Muscle layer of colon (tissue), 2 donors: ENCODE measurements around the gene PLXNA2.

Experiments used
- H3K27ac ChIP-seq: one replicate; pipeline ENCODE4 v1.7.0; 2013; ENCODE audit warnings: low read depth, mild to moderate bottlenecking, low read length, moderate library complexity
- H3K27me3 ChIP-seq, 2 donors: one replicate each; pipeline ENCODE4 v1.7.0; 2013; ENCODE audit warnings: low read length in 2 of 2, mild to moderate bottlenecking in 2 of 2; ENCODE audit not compliant: insufficient read depth in 2 of 2, control insufficient read depth in 1 of 2
- H3K36me3 ChIP-seq: one replicate; pipeline ENCODE4 v1.7.0; 2013; ENCODE audit warnings: mild to moderate bottlenecking, low read length; ENCODE audit not compliant: insufficient read depth
- H3K4me1 ChIP-seq: one replicate; pipeline ENCODE4 v1.7.0; 2013; ENCODE audit warnings: mild to moderate bottlenecking, low read length; ENCODE audit not compliant: insufficient read depth
- H3K4me3 ChIP-seq, 2 donors: one replicate each; pipeline ENCODE4 v1.7.0; 2013; ENCODE audit warnings: low read length in 2 of 2, low read depth in 1 of 2, mild to moderate bottlenecking in 1 of 2, moderate library complexity in 1 of 2
- H3K9ac ChIP-seq: one replicate; pipeline ENCODE4 v1.7.0; 2013; ENCODE audit warnings: low read length
- H3K9me3 ChIP-seq: one replicate; pipeline ENCODE4 v1.7.0; 2013; ENCODE audit warnings: mild to moderate bottlenecking, low read length
- donor health status: abdominal sarcoma.
- donor health status: Adenocarcinoma of cecum.

Gene PLXNA2

GRCh38 chr1:207996636-207997035, 247.5 kb downstream of the PLXNA2 start:
- Histone ChIP-seq H3K27ac (no peak overlapping the region), H3K4me3 (no peak overlapping the region), H3K36me3 (no peaks in the 10 kb centered on the region), H3K27me3 (no peaks in the 10 kb centered on the region), H3K9ac (no peak overlapping the region), H3K4me1 (no peaks in the 10 kb centered on the region), H3K9me3 (no peaks in the 10 kb centered on the region)

- Histone ChIP-seq H3K27ac (no peak overlapping the region), H3K36me3 (no peaks in the 10 kb centered on the region), H3K27me3 (no peaks in the 10 kb centered on the region), H3K9me3 (no peaks in the 10 kb centered on the region), H3K4me3 (no peak overlapping the region), H3K4me1 (no peaks in the 10 kb centered on the region), H3K9ac (no peak overlapping the region)
Observed at GRCh38 chr1:207995576-207995975, 248.6 kb downstream of the PLXNA2 start.

GRCh38 chr1:207993477-207994445, 250.4 kb downstream of the PLXNA2 start:
- no peak overlapping the region for H3K4me3 ChIP-seq
- no peaks in the 10 kb centered on the region for H3K4me1 ChIP-seq
- H3K36me3 ChIP-seq = no peaks in the 10 kb centered on the region
- no peak overlapping the region for H3K27ac ChIP-seq
- no peaks in the 10 kb centered on the region for H3K9me3 ChIP-seq
- no peak overlapping the region for H3K9ac ChIP-seq
- H3K27me3 ChIP-seq = no peaks in the 10 kb centered on the region

GRCh38 chr1:207992677-207993236, 251.4 kb downstream of the PLXNA2 start:
- Histone ChIP-seq H3K9me3 (no peaks in the 10 kb centered on the region), H3K27me3 (no peaks in the 10 kb centered on the region), H3K9ac (no peak overlapping the region), H3K4me1 (no peaks in the 10 kb centered on the region), H3K27ac (no peak overlapping the region), H3K4me3 (no peak overlapping the region), H3K36me3 (no peaks in the 10 kb centered on the region)

- Histone ChIP-seq H3K9ac (no peak overlapping the region), H3K27ac (no peak overlapping the region), H3K9me3 (no peaks in the 10 kb centered on the region)
Observed at GRCh38 chr1:207991583-207992026, 252.6 kb downstream of the PLXNA2 start.

GRCh38 chr1:207990876-207991582, 253.2 kb downstream of the PLXNA2 start:
- H3K9ac ChIP-seq = no peak overlapping the region
- H3K36me3 ChIP-seq = no peaks in the 10 kb centered on the region

More at GRCh38 chr1:207991583-207992026, 252.6 kb downstream of the PLXNA2 start:
- no peaks in the 10 kb centered on the region for H3K36me3 ChIP-seq
- no peaks in the 10 kb centered on the region for H3K4me1 ChIP-seq
- H3K27me3 ChIP-seq = no peaks in the 10 kb centered on the region
- H3K4me3 ChIP-seq = no peak overlapping the region

GRCh38 chr1:207990455-207990854, 253.7 kb downstream of the PLXNA2 start:
- H3K27ac ChIP-seq = no peak overlapping the region
- H3K4me1 ChIP-seq = no peaks in the 10 kb centered on the region
- H3K9ac ChIP-seq = no peak overlapping the region
- no peaks in the 10 kb centered on the region for H3K36me3 ChIP-seq
- no peak overlapping the region for H3K4me3 ChIP-seq
- no peaks in the 10 kb centered on the region for H3K27me3 ChIP-seq
- no peaks in the 10 kb centered on the region for H3K9me3 ChIP-seq

More at GRCh38 chr1:207990876-207991582, 253.2 kb downstream of the PLXNA2 start:
- Histone ChIP-seq H3K9me3 (no peaks in the 10 kb centered on the region), H3K27me3 (no peaks in the 10 kb centered on the region), H3K27ac (no peak overlapping the region), H3K4me3 (no peak overlapping the region), H3K4me1 (no peaks in the 10 kb centered on the region)

- Histone ChIP-seq H3K27ac (no peak overlapping the region), H3K9me3 (no peaks in the 10 kb centered on the region), H3K4me3 (no peak overlapping the region), H3K36me3 (no peaks in the 10 kb centered on the region), H3K4me1 (no peaks in the 10 kb centered on the region), H3K27me3 (no peaks in the 10 kb centered on the region), H3K9ac (no peak overlapping the region)
Observed at GRCh38 chr1:207988326-207989165, 255.6 kb downstream of the PLXNA2 start.

GRCh38 chr1:207987164-207987563, 257.0 kb downstream of the PLXNA2 start:
- no peak overlapping the region for H3K9ac ChIP-seq
- no peaks in the 10 kb centered on the region for H3K4me1 ChIP-seq
- no peaks in the 10 kb centered on the region for H3K36me3 ChIP-seq
- H3K27ac ChIP-seq = no peak overlapping the region
- no peaks in the 10 kb centered on the region for H3K27me3 ChIP-seq
- no peak overlapping the region for H3K4me3 ChIP-seq
- H3K9me3 ChIP-seq = no peaks in the 10 kb centered on the region

- Histone ChIP-seq H3K4me1 (no peaks in the 10 kb centered on the region), H3K9ac (no peak overlapping the region), H3K27me3 (no peaks in the 10 kb centered on the region), H3K27ac (no peak overlapping the region), H3K4me3 (no peak overlapping the region), H3K36me3 (no peaks in the 10 kb centered on the region), H3K9me3 (no peaks in the 10 kb centered on the region)
Observed at GRCh38 chr1:207985996-207986395, 258.2 kb downstream of the PLXNA2 start.
